Astrocyte (in vitro differentiated cells and primary cell): ENCODE results near the gene ARF5. TPM values are rescaled to one million over a fixed set of nuclear protein-coding genes. Genes with fewer than 3 reads are reported as not detected.

Experiments used
- DNase-seq: peaks from one replicate; pipeline ENCODE4 v3.0.0-alpha.2; 2010; ENCODE audit warnings: low read depth
- FAIRE-seq: peaks from 2 replicates; lab custom pipeline; 2011; peaks lifted over from hg19 to GRCh38; lab: Jason Lieb, UNC
- H2AFZ ChIP-seq: 2 replicates; pipeline ENCODE4 v1.6.0; 2012; ENCODE audit warnings: low read depth, low read length, inconsistent platforms
- H3K27ac ChIP-seq: 2 replicates; pipeline ENCODE4 v1.5.1; 2011; ENCODE audit warnings: low read depth, low read length, inconsistent platforms
- H3K27me3 ChIP-seq: 2 replicates; pipeline ENCODE4 v1.6.0; 2011; ENCODE audit warnings: low read length, inconsistent platforms; ENCODE audit not compliant: insufficient read depth
- H3K36me3 ChIP-seq: 2 replicates; pipeline ENCODE4 v1.5.1; 2011; ENCODE audit warnings: low read length, inconsistent platforms; ENCODE audit not compliant: insufficient read depth
- H3K4me1 ChIP-seq: 2 replicates; pipeline ENCODE4 v1.5.1; 2011; ENCODE audit warnings: low read length, inconsistent platforms; ENCODE audit not compliant: insufficient read depth
- H3K4me2 ChIP-seq: 2 replicates; pipeline ENCODE4 v1.6.0; 2012; ENCODE audit warnings: low read length, inconsistent platforms
- H3K4me3 ChIP-seq: 2 replicates; pipeline ENCODE4 v1.5.1; 2011; ENCODE audit warnings: low read depth, mild to moderate bottlenecking, low read length, inconsistent platforms; ENCODE audit not compliant: insufficient read depth
- H3K79me2 ChIP-seq: 2 replicates; pipeline ENCODE4 v1.6.0; 2012; ENCODE audit warnings: mild to moderate bottlenecking, low read length, inconsistent platforms; ENCODE audit not compliant: insufficient read depth
- H3K9ac ChIP-seq: 2 replicates; pipeline ENCODE4 v1.6.0; 2012; ENCODE audit warnings: mild to moderate bottlenecking, low read length, inconsistent platforms
- H3K9me3 ChIP-seq: 2 replicates; pipeline ENCODE4 v1.5.1; 2012; ENCODE audit warnings: low read depth, mild to moderate bottlenecking, low read length, inconsistent platforms; ENCODE audit not compliant: insufficient read depth
- H4K20me1 ChIP-seq: 2 replicates; pipeline ENCODE4 v1.6.0; 2012; ENCODE audit warnings: low read length, inconsistent platforms; ENCODE audit not compliant: insufficient read depth
- H3K27ac Mint-ChIP-seq: one replicate; pipeline ENCODE4 v1.8.0; 2021; ENCODE audit warnings: mild to moderate bottlenecking, mixed read lengths; ENCODE audit not compliant: unreplicated experiment
- H3K27me3 Mint-ChIP-seq: one replicate; pipeline ENCODE4 v1.8.0; 2021; ENCODE audit warnings: low read depth, mixed read lengths; ENCODE audit not compliant: unreplicated experiment
- H3K36me3 Mint-ChIP-seq: one replicate; pipeline ENCODE4 v1.8.0; 2021; ENCODE audit warnings: low read depth, mixed read lengths; ENCODE audit not compliant: unreplicated experiment
- H3K4me1 Mint-ChIP-seq: one replicate; pipeline ENCODE4 v1.8.0; 2021; ENCODE audit warnings: low read depth, mixed read lengths; ENCODE audit not compliant: unreplicated experiment
- H3K4me3 Mint-ChIP-seq: one replicate; pipeline ENCODE4 v1.8.0; 2021; ENCODE audit warnings: mild to moderate bottlenecking, moderate library complexity, mixed read lengths; ENCODE audit not compliant: unreplicated experiment
- H3K9me3 Mint-ChIP-seq: one replicate; pipeline ENCODE4 v1.8.0; 2021; ENCODE audit warnings: mild to moderate bottlenecking, mixed read lengths; ENCODE audit not compliant: unreplicated experiment
- CTCF ChIP-seq: IDR thresholded peaks from 2 replicates; pipeline ENCODE4 v1.5.1; 2011; ENCODE audit warnings: low read depth, mild to moderate bottlenecking, inconsistent platforms, low read length, moderate library complexity; ENCODE audit not compliant: insufficient read depth
- EZH2 ChIP-seq: IDR thresholded peaks from 2 replicates; pipeline ENCODE4 v1.6.1; 2012; ENCODE audit warnings: mild to moderate bottlenecking, low read length, inconsistent platforms; ENCODE audit not compliant: insufficient read depth
- total RNA-seq: library from RNA; stranded (reverse); gene quantifications from 2 replicates; pipeline ENCODE4 v1.2.1, GENCODE V29; 2021

Gene ARF5
- total RNA-seq, 1 donor from 2014 or later, result 111 TPM

- Mint-ChIP-seq H3K9me3 (no peaks in the 10 kb centered on the region), H3K27ac (no peak overlapping the region), H3K4me1 (peaks cover 10% of the 10 kb centered on the region), H3K4me3 (peak overlapping the region; percentile 68), H3K27me3 (peaks cover 55% of the 10 kb centered on the region), H3K36me3 (no peaks in the 10 kb centered on the region)
- H3K4me2 ChIP-seq, result no peak overlapping the region
- H3K9ac ChIP-seq, result no peak overlapping the region
- peaks cover 63% of the 10 kb centered on the region for H3K27me3 ChIP-seq
- no peaks in the 10 kb centered on the region for H3K9me3 ChIP-seq
- H4K20me1 ChIP-seq, result no peaks in the 10 kb centered on the region
- no peak overlapping the region for H2AFZ ChIP-seq
- H3K27ac ChIP-seq, result no peak overlapping the region
- H3K4me3 ChIP-seq, result no peak overlapping the region
- H3K36me3 ChIP-seq, result no peaks in the 10 kb centered on the region
- no peaks in the 10 kb centered on the region for H3K4me1 ChIP-seq
- DNase-seq, result no peak
- no peaks in the 10 kb centered on the region for H3K79me2 ChIP-seq
- FAIRE-seq, result no peak
- TF ChIP-seq EZH2 (no peak), CTCF (no peak)
These were observed 32.4 kb downstream of the ARF5 start for GRCh38 chr7:127620406-127621233.

- FAIRE-seq, result no peak
- peaks cover 10% of the 10 kb centered on the region for H3K27me3 Mint-ChIP-seq
These were observed 37.1 kb downstream of the ARF5 start for GRCh38 chr7:127625331-127625730.

More at GRCh38 chr7:127625331-127625730, 37.1 kb downstream of the ARF5 start:
- peaks cover 28% of the 10 kb centered on the region for H3K27me3 ChIP-seq
- Mint-ChIP-seq H3K36me3 (no peaks in the 10 kb centered on the region), H3K27ac (no peak overlapping the region), H3K4me3 (no peak overlapping the region), H3K4me1 (peaks cover 14% of the 10 kb centered on the region), H3K9me3 (no peaks in the 10 kb centered on the region)
- H4K20me1 ChIP-seq, result no peaks in the 10 kb centered on the region
- H3K9ac ChIP-seq, result no peak overlapping the region
- no peak overlapping the region for H2AFZ ChIP-seq
- DNase-seq, result no peak
- H3K27ac ChIP-seq, result no peak overlapping the region
- no peaks in the 10 kb centered on the region for H3K36me3 ChIP-seq
- TF ChIP-seq CTCF (no peak), EZH2 (no peak)
- no peak overlapping the region for H3K4me3 ChIP-seq
- no peaks in the 10 kb centered on the region for H3K79me2 ChIP-seq
- no peak overlapping the region for H3K4me2 ChIP-seq
- no peaks in the 10 kb centered on the region for H3K4me1 ChIP-seq
- no peaks in the 10 kb centered on the region for H3K9me3 ChIP-seq
